Skin of body (tissue), 2 donors: ENCODE measurements around the gene SKAP1. TPM values are rescaled to one million over a fixed set of nuclear protein-coding genes. Genes with fewer than 3 reads are reported as not detected.
"Not testable (repeated sequence)": the region's sequence is repeated elsewhere in the genome, so short reads cannot be mapped to it uniquely, and the experiment has no call there.

Experiments used
- DNase-seq: peaks from one replicate; lab custom pipeline; 2025; lab: John Stamatoyannopoulos, UW
- total RNA-seq: library from RNA; depleted of rRNA; stranded (reverse); fragments of >200 nt; gene quantifications from one replicate; pipeline ENCODE4 v1.2.3, GENCODE V29; 2014

The SKAP1 gene
- total RNA-seq, 1 donor from 2014 or later: 0.89 TPM

GRCh38 chr17:48449335-48449734, 19.3 kb upstream of the SKAP1 start:
- not testable (repeated sequence) for DNase-seq

- DNase-seq: no peak
Measured at GRCh38 chr17:48445248-48445620, 15.2 kb upstream of the SKAP1 start.

GRCh38 chr17:48444516-48445247, 14.7 kb upstream of the SKAP1 start:
- no peak for DNase-seq

- DNase-seq: no peak
Measured at GRCh38 chr17:48443712-48444111, 13.7 kb upstream of the SKAP1 start.

GRCh38 chr17:48442819-48443218, 12.8 kb upstream of the SKAP1 start:
- no peak for DNase-seq

GRCh38 chr17:48441862-48442261, 11.8 kb upstream of the SKAP1 start:
- no peak for DNase-seq

GRCh38 chr17:48441231-48441711, 11.3 kb upstream of the SKAP1 start:
- DNase-seq: no peak

- no peak for DNase-seq
Measured at GRCh38 chr17:48440669-48441068, 10.7 kb upstream of the SKAP1 start.

DNA sequence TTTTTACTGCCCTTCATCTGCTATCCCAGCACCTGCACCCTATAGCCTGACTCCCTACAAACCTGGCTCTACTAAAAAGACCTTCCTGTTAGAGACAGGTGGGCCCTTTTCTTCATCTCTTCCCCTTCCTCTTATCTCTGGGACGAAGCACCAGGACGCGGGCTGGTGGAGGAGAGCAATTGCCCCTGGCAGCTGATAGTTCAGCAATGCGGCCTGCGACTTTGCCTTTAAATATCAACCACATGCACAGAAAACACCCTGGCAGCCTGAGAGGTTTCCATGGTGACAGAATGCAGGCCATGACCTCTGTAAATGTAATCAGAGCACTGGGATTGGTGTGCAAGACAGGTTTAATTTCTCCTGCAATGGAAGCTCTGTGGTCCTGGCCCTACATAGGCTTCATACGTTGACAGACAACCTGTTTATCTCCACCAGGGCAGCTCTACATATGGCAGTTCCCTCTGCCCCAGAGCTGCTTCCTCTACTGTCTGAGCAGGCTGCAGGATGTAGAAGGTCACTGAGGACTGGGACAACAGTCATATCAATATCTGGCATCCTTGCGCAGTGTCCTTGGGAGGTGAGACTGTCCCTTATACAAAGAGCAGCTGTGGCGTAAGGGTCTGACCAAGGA, 10.0 kb upstream of the SKAP1 start:
- no peak for DNase-seq

DNA sequence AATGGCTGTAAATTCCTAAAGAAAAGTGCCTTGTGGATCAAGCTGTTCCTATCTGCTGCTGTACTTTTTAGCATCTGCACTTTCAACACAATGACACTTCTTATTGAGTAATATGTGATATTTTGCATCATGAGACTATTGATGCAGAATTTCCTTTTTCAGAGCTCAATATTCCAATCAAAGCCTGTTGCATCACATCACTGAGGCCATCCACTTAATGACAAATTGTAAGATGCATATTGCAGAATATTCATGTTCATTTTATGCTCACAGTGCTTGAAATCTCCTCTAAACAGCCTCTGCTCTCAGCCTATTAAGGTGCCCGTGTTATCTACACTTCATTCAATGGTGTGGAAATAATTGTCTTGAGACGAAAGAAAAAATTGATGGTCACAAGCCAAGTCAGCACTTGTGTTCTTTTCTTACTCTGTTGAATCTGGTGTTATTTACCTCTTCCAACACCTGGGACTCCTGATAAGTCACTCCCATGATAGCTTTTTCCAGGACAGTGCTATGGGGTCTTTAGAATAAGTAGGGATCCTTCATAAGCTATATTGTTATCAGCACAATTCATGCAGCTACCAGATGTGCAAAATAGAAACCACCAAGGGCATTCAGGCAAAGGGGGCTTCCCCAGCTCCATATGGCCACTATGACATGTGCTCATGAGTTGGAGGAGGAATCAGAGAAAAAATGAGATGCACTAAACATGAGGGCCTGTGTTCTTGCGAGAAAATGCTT, 9.3 kb upstream of the SKAP1 start:
- no peak for DNase-seq

GRCh38 chr17:48438516-48439061, 8.6 kb upstream of the SKAP1 start:
- no peak for DNase-seq

- DNase-seq: no peak
Measured at GRCh38 chr17:48433896-48434295, 3.9 kb upstream of the SKAP1 start.

DNA sequence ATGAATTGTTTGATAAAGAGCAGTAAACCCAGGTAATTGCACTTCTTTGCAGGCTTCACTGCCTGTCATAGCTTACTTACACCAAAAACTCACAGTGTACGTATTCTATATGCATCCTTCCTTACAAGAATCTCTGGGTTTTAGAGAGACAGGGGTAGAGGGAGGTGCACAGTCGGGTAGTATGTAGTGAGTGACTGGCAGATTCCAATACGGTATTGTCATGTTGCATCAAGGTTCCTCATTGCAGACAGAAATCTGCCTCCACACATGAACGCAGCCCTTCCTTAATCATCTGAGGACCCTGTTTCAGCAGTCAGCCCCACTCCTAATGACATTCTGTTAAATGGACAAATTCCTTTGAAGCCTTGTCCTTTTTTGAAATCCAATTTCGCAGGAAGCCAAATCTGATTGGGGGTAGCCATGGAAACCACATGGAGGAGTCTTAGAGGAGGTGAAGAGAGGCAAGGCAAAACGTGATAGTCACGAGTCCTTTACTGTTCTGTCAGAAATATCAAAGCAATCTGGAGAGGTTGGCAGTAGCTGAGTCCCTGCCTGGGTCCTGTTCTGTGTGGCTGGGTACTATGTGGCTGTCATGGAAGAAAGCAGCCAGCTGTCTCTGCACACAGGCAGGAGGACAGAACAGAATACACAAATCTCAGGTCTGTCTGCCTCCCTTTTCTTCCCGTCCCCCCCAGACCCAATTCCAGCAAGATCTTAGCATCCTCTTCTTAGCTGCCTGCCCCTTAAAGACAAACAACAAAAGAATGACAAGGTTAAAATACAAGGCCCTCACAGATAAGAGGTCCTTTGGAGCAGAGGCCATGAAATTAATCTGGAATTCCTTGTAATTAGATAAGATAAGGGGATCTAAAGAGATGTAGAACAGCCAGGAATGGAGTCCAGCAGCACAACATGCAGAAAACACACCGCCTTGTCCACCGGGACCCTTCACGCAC, 3.1 kb upstream of the SKAP1 start:
- DNase-seq: no peak

GRCh38 chr17:48429156-48429555, 858 bp downstream of the SKAP1 start:
- no peak for DNase-seq

- no peak for DNase-seq
Measured at GRCh38 chr17:48427598-48427997, 2.4 kb downstream of the SKAP1 start.

DNA sequence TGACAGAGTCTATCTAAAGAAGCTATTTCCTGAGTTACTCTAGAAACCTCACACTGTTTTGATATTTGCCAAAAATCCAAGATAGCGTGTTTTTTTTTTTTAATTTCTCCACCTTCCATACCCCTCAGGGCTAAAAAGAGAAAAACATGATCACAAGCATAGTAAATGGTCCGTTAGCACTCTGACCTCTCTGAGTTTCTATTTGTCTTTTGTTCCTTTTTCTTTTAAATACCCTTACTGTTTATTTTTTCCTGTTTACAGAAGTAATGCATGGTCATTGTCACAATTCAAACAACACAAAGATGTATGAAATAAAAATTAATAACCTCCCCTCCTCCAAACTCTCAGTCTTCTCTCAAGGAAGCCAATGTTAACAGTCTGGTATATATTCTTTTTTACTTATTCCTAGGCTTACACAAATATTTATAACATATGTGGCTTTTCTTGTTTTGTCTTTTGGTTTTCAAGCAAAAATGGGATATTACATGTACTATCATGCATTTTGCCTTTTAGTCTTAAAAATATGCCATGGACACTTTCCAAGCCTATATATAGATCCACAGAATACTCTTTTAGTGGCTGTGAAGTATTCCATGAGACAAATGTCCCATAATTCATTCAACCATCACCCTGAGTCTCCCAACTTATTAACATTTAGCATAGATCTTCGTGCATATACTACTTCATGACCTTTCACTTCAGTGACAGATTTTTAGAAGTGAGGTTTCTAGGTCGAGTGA, 3.1 kb downstream of the SKAP1 start:
- no peak for DNase-seq

GRCh38 chr17:48426019-48426665, 3.9 kb downstream of the SKAP1 start:
- no peak for DNase-seq

GRCh38 chr17:48422060-48422459, 8.0 kb downstream of the SKAP1 start:
- not testable (repeated sequence) for DNase-seq

DNA sequence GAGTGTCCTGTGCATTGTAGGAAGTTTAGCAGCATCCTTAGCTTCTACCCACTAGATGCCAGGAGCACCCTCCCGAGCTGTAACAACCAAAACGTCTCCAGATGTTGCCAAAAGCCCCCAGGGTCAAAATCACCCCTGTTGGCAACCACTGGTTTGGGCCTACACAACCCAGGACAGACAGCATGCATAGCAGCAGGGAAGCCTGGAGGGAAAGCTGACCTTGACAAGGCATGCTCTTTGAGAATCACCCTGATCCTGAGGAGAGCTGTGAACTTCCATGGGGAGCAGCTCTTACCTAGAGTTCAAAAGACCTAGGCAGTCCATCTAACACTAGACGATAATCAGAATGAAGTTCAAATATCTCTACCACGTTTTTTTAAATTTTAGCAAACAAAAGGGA, 9.2 kb downstream of the SKAP1 start:
- DNase-seq: no peak

DNA sequence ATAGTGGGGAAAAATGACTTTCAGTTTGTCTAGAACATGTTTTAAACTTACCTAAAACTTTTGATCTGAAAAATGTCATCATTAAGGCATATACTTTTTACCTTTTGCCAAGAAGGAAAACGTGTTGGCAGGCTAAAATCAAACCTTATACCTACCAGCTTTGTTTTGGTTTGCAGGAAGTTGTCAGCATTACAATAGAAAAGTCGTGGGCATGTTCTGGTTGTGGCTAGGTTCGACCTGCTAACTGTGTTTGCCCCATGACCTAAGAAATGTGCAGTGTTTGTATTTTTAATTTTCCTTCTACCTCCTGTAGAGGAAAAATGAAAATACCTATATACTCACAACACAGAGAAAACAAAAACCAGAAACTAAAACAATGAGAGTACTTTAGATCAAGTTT, 13.0 kb downstream of the SKAP1 start:
- DNase-seq: no peak
